D721Med (cell line): ENCODE data around the gene NNT.
"Not testable (repeated sequence)": the region's sequence is repeated elsewhere in the genome, so short reads cannot be mapped to it uniquely, and the experiment has no call there.

Source experiments
- DNase-seq: peaks from one replicate; pipeline ENCODE4 v3.0.0; 2011; ENCODE audit warnings: low spot score; ENCODE audit not compliant: insufficient read length
- FAIRE-seq: peaks from 2 replicates; lab custom pipeline; 2011; peaks lifted over from hg19 to GRCh38; lab: Jason Lieb, UNC
- CTCF ChIP-seq: IDR thresholded peaks from 2 replicates; pipeline ENCODE4 v1.5.1; 2012; ENCODE audit warnings: mild to moderate bottlenecking, control low read depth; ENCODE audit not compliant: insufficient read depth; ENCODE audit errors: missing control alignments

The NNT gene

GRCh38 chr5:43691275-43691674 is 88.3 kb downstream of the NNT start:
- no peak for TF ChIP-seq CTCF
- FAIRE-seq = no peak
- no peak for DNase-seq

GRCh38 chr5:43691893-43692292 is 88.9 kb downstream of the NNT start:
- FAIRE-seq = no peak
- TF ChIP-seq CTCF = no peak
- DNase-seq = no peak

GRCh38 chr5:43693411-43693810 is 90.4 kb downstream of the NNT start:
- DNase-seq = no peak
- no peak for TF ChIP-seq CTCF
- FAIRE-seq = no peak

- FAIRE-seq = no peak
- DNase-seq = no peak
These were observed 91.0 kb downstream of the NNT start for GRCh38 chr5:43694027-43694426.

GRCh38 chr5:43696444-43696843 is 93.5 kb downstream of the NNT start:
- not testable (repeated sequence) for FAIRE-seq, DNase-seq

More at GRCh38 chr5:43694027-43694426, 91.0 kb downstream of the NNT start:
- TF ChIP-seq CTCF = no peak

- FAIRE-seq (no peak), DNase-seq (no peak)
- TF ChIP-seq CTCF = no peak
These were observed 96.9 kb downstream of the NNT start for GRCh38 chr5:43699910-43700309.

GRCh38 chr5:43700601-43701000 is 97.6 kb downstream of the NNT start:
- FAIRE-seq (no peak), DNase-seq (no peak)
- no peak for TF ChIP-seq CTCF

- DNase-seq (no peak), FAIRE-seq (no peak)
- no peak for TF ChIP-seq CTCF
These were observed 98.2 kb downstream of the NNT start for GRCh38 chr5:43701227-43701626.
